ENCODE measurements around the gene ITGB1.

- TF ChIP-seq CTCF (IDR thresholded peaks at IDR 0.05) (no peak), POLR2A (IDR thresholded peaks at IDR 0.05) (no peak), POLR2AphosphoS5 (IDR thresholded peaks at IDR 0.05; ENCODE audit: insufficient read depth in 1 of 2, low read depth in 1 of 2) (no peak)
These were observed 28.0 kb downstream of the ITGB1 start for GRCh38 chr10:32930036-32930435.
